Measurements from ENCODE around the gene GALNT8.

DNA sequence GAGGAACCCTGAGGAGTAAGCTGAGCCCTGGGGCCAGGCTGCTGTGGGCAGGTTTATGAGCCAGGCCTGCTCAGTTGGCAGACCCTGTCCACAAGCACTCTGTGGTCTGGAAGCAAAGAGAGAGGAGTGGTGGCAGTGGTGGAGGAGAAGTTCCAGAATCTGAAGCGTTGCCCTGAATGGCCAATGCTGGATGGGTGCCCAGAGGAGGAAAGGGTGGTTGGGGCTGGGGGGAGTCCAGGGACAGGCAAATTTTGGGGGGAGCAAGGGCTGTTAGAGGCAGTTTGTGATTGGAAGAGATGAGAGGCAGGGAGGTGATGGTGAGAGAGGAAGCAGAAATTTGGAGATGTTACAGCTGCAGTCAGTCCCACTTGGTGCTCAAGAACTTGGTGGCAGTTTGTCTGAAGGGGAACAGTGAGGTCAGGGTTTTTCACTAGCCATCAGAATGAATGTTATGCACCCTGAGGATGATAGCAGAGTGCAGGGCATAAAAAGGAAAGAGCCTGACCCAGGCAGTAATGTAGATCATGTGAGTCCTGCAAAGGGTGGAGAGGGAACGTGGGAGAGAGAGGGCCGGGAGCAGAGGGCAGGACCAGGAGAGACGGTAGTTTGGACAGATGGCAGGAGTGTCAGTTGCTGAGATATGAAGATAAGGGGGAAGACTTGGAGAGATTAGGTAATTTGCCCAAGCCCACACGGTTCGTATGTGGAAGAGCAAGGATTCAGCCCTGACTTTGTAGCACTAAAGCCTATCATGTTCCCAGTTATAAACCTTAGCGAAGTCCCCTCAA, 51.2 kb downstream of the GALNT8 start:
- TF ChIP-seq, protein P1, sequence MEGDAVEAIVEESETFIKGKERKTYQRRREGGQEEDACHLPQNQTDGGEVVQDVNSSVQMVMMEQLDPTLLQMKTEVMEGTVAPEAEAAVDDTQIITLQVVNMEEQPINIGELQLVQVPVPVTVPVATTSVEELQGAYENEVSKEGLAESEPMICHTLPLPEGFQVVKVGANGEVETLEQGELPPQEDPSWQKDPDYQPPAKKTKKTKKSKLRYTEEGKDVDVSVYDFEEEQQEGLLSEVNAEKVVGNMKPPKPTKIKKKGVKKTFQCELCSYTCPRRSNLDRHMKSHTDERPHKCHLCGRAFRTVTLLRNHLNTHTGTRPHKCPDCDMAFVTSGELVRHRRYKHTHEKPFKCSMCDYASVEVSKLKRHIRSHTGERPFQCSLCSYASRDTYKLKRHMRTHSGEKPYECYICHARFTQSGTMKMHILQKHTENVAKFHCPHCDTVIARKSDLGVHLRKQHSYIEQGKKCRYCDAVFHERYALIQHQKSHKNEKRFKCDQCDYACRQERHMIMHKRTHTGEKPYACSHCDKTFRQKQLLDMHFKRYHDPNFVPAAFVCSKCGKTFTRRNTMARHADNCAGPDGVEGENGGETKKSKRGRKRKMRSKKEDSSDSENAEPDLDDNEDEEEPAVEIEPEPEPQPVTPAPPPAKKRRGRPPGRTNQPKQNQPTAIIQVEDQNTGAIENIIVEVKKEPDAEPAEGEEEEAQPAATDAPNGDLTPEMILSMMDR (IDR thresholded peaks at IDR 0.05; ENCODE audit: borderline replicate concordance, extremely low read depth, low read length, poor library complexity, severe bottlenecking): no peak
- no peak for TF ChIP-seq EZH2 (IDR thresholded peaks at IDR 0.05; ENCODE audit: borderline replicate concordance, low read depth, low read length, severe bottlenecking)

All from DND-41 (cell line).